ENCODE results near the gene FSCN2.
A peak's percentile ranks its signal among the peaks of the same experiment; 100 is the strongest.

The FSCN2 gene

GRCh38 chr17:81520021-81520901 lies 7.9 kb upstream of the FSCN2 start:
- in situ Hi-C loops (cut with HindIII; ENCODE audit: low pct_ligation_motif_present, low sequenced_read_pairs) = no loop called here
- no peak for DNase-seq
- Histone ChIP-seq H3K4me3 (ENCODE audit: low read depth, low read length) (no peak overlapping the region), H3K36me3 (replicated peaks) (no peaks in the 10 kb centered on the region), H3K27ac (no peak overlapping the region), H3K27me3 (replicated peaks) (no peaks in the 10 kb centered on the region)
- TF ChIP-seq CTCF (IDR thresholded peaks at IDR 0.05; ENCODE audit: low read depth, low read length, missing control alignments) = no peak

GRCh38 chr17:81522491-81523401 lies 5.4 kb upstream of the FSCN2 start:
- peak; percentile 66 for TF ChIP-seq CTCF (IDR thresholded peaks at IDR 0.05; ENCODE audit: low read depth, low read length, missing control alignments)
- in situ Hi-C loops (cut with HindIII; ENCODE audit: low pct_ligation_motif_present, low sequenced_read_pairs) = no loop called here
- no peaks in the 10 kb centered on the region for H3K27me3 ChIP-seq (replicated peaks)
- H3K36me3 ChIP-seq (replicated peaks) = no peaks in the 10 kb centered on the region
- H3K27ac ChIP-seq = no peak overlapping the region
- H3K4me3 ChIP-seq (ENCODE audit: low read depth, low read length) = no peak overlapping the region
- no peak for DNase-seq

- no peak for DNase-seq
- Histone ChIP-seq H3K36me3 (replicated peaks) (no peaks in the 10 kb centered on the region), H3K4me3 (ENCODE audit: low read depth, low read length) (no peak overlapping the region), H3K27me3 (replicated peaks) (no peaks in the 10 kb centered on the region), H3K27ac (no peak overlapping the region)
- no peak for TF ChIP-seq CTCF (IDR thresholded peaks at IDR 0.05; ENCODE audit: low read depth, low read length, missing control alignments)
- in situ Hi-C loops (cut with HindIII; ENCODE audit: low pct_ligation_motif_present, low sequenced_read_pairs) = no loop called here
Observed at GRCh38 chr17:81523402-81524038, 4.7 kb upstream of the FSCN2 start.

- no peak for DNase-seq
- Histone ChIP-seq H3K27ac (no peak overlapping the region), H3K36me3 (replicated peaks) (no peaks in the 10 kb centered on the region), H3K4me3 (ENCODE audit: low read depth, low read length) (no peak overlapping the region), H3K27me3 (replicated peaks) (peaks cover 4% of the 10 kb centered on the region)
- no peak for TF ChIP-seq CTCF (IDR thresholded peaks at IDR 0.05; ENCODE audit: low read depth, low read length, missing control alignments)
- in situ Hi-C loops (cut with HindIII; ENCODE audit: low pct_ligation_motif_present, low sequenced_read_pairs) = no loop called here
Observed at GRCh38 chr17:81524039-81524864, 3.9 kb upstream of the FSCN2 start.

GRCh38 chr17:81524865-81525159 lies 3.4 kb upstream of the FSCN2 start:
- in situ Hi-C loops (cut with HindIII; ENCODE audit: low pct_ligation_motif_present, low sequenced_read_pairs) = no loop called here
- H3K27ac ChIP-seq = no peak overlapping the region
- TF ChIP-seq CTCF (IDR thresholded peaks at IDR 0.05; ENCODE audit: low read depth, low read length, missing control alignments) = no peak
- H3K27me3 ChIP-seq (replicated peaks) = peaks cover 4% of the 10 kb centered on the region
- no peak for DNase-seq
- H3K4me3 ChIP-seq (ENCODE audit: low read depth, low read length) = no peak overlapping the region
- no peaks in the 10 kb centered on the region for H3K36me3 ChIP-seq (replicated peaks)
